Common myeloid progenitor, CD34-positive (primary cell): ENCODE measurements around the gene PDS5A.
A peak's percentile ranks its signal among the peaks of the same experiment; 100 is the strongest.

Experiments
- CTCF ChIA-PET: fragments of 350-600 bp; sonication (Branson Sonifier 250); formaldehyde crosslinking; loops from one replicate; lab custom pipeline; 2021; ENCODE audit warnings: antibody characterized with exemption; lab: Charles Lee
- POLR2A ChIA-PET: fragments of 350-600 bp; sonication (Branson Sonifier 250); formaldehyde crosslinking; loops from one replicate; lab custom pipeline; 2021; ENCODE audit warnings: antibody characterized with exemption; lab: Charles Lee
- DNase-seq, 3 donors: peaks; one replicate each; pipeline versions ENCODE4 v3.0.0 to v3.0.0-alpha.2; 2013
- H3K27ac ChIP-seq, 2 experiments: 1 replicate in 1 of 2; 2 replicates in 1 of 2; pipeline ENCODE4 v1.7.0; 2013; ENCODE audit warnings: inconsistent platforms in 2 of 2, low read length in 2 of 2, mild to moderate bottlenecking in 2 of 2, low read depth in 1 of 2, moderate library complexity in 1 of 2; ENCODE audit not compliant: severe bottlenecking in 2 of 2, insufficient read depth in 1 of 2, poor library complexity in 1 of 2
- H3K27me3 ChIP-seq, 5 experiments: replicated peaks in 2 of 5; 1 replicate in 3 of 5; 2 replicates in 2 of 5; pipeline versions ENCODE4 v1.6.1 to v1.7.0; 2013; ENCODE audit warnings: low read length in 4 of 5, mild to moderate bottlenecking in 2 of 5, moderate library complexity in 2 of 5, inconsistent platforms in 1 of 5; ENCODE audit not compliant: insufficient read depth in 5 of 5, control insufficient read depth in 4 of 5
- H3K36me3 ChIP-seq, 4 experiments: 1 replicate in 2 of 4; 2 replicates in 2 of 4; pipeline versions ENCODE4 v1.6.1 to v1.7.0; 2013; ENCODE audit warnings: low read length in 3 of 4, control low read depth in 1 of 4, mild to moderate bottlenecking in 1 of 4; ENCODE audit not compliant: control insufficient read depth in 4 of 4, insufficient read depth in 4 of 4
- H3K4me1 ChIP-seq, 4 experiments: 1 replicate in 3 of 4; 2 replicates in 1 of 4; pipeline versions ENCODE4 v1.6.1 to v1.7.1; 2013; ENCODE audit warnings: low read length in 3 of 4, mild to moderate bottlenecking in 3 of 4, control low read depth in 1 of 4, inconsistent platforms in 1 of 4, moderate library complexity in 1 of 4; ENCODE audit not compliant: control insufficient read depth in 4 of 4, insufficient read depth in 4 of 4; ENCODE audit errors: control extremely low read depth in 1 of 4
- H3K4me3 ChIP-seq, 7 experiments: 1 replicate in 4 of 7; 2 replicates in 3 of 7; pipeline versions ENCODE4 v1.5.1 to v1.7.0; 2013; ENCODE audit warnings: mild to moderate bottlenecking in 7 of 7, low read length in 6 of 7, moderate library complexity in 6 of 7, inconsistent platforms in 2 of 7, low read depth in 2 of 7, control low read depth in 1 of 7; ENCODE audit not compliant: insufficient read depth in 4 of 7, control insufficient read depth in 1 of 7; ENCODE audit errors: extremely low read depth in 1 of 7
- H3K9me3 ChIP-seq, 5 experiments: 1 replicate in 4 of 5; 2 replicates in 1 of 5; pipeline versions ENCODE4 v1.6.1 to v1.7.1; 2013; ENCODE audit warnings: low read length in 4 of 5, mild to moderate bottlenecking in 2 of 5, inconsistent platforms in 1 of 5, low read depth in 1 of 5, moderate library complexity in 1 of 5; ENCODE audit not compliant: control insufficient read depth in 4 of 5, insufficient read depth in 2 of 5; ENCODE audit errors: control extremely low read depth in 1 of 5
- WGBS: methylation state at CpG from one replicate; pipeline ENCODE4 v1.1.5; 2013; ENCODE audit not compliant: insufficient coverage; 5-methylcytosine and 5-hydroxymethylcytosine counted together

The PDS5A gene

GRCh38 chr4:39865280-39865679, 112.4 kb downstream of the PDS5A start:
- Histone ChIP-seq H3K27ac (no peak overlapping the region), H3K27me3 (no peaks in the 10 kb centered on the region), H3K9me3 (no peaks in the 10 kb centered on the region), H3K4me3 (no peak overlapping the region), H3K36me3 (peaks cover 11 to 66% (median 43%) of the 10 kb centered on the region in 4 experiments), H3K4me1 (no peaks in the 10 kb centered on the region)
- CTCF ChIA-PET, result interaction anchor here (1.2 to 2.2 kb wide), 2 partner anchors 11 to 111 kb away, joined by 3 to 10 read pairs; no protein-coding TSS in a partner anchor
- POLR2A ChIA-PET, result no interaction called here
- WGBS, result 100% methylated on average over 2 of the region's 3 CpGs
- no peak for DNase-seq

DNA sequence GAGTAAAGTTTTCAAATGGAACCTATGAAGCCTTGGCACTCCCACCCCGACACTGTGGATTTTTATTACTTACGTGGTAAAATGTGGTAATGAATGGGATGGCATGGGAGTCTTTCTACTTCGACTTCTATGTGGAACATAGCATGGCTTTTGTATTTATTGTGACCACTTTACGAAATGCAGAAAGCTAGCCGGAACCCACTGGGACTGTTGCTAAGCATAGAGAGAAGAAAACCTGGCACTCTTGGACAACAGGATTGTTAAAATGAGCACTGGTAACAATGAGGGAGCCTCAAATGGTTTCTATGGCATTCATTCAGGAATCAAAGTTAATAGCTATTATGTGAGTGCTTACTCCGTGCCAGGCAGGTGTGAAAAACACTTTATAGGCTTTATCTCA, 113.3 kb downstream of the PDS5A start:
- H3K9me3 ChIP-seq, result no peaks in the 10 kb centered on the region
- POLR2A ChIA-PET, result no interaction called here
- CTCF ChIA-PET, result interaction anchor here (2.2 kb wide), 1 partner anchor 12 kb away, joined by 10 read pairs; no protein-coding TSS in a partner anchor
- 100% methylated on average over 5 of the region's 6 CpGs for WGBS
- H3K27ac ChIP-seq, result no peak overlapping the region
- no peaks in the 10 kb centered on the region for H3K27me3 ChIP-seq
- DNase-seq, result no peak
- no peak overlapping the region for H3K4me3 ChIP-seq
- peaks cover 9 to 69% (median 44%) of the 10 kb centered on the region in 4 experiments for H3K36me3 ChIP-seq
- H3K4me1 ChIP-seq, result no peaks in the 10 kb centered on the region

DNA sequence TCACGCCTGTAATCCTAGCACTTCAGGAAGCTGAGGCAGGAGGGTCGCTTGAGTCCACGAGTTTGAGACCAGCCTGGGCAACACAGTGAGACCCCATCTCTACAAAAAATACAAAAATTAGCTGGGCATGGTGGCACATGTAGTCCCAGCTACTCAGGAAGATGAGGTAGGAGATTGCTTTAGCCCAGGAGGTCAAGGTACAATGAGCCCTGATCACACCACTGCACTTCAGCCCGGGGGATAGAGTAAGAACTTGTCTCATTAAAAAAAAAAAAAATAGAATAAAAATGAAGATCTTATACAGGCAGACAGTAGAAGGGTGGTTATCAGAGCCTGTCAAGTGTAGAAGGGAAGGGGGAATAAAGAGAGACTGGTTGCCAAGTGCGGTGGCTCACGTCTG, 116.9 kb downstream of the PDS5A start:
- Histone ChIP-seq H3K27me3 (no peaks in the 10 kb centered on the region), H3K9me3 (peaks cover 1 to 9% (median 2%) of the 10 kb centered on the region in 5 experiments), H3K36me3 (peaks cover 17 to 82% (median 53%) of the 10 kb centered on the region in 4 experiments), H3K4me1 (no peaks in the 10 kb centered on the region), H3K4me3 (no peak overlapping the region), H3K27ac (no peak overlapping the region)
- CTCF ChIA-PET, result no interaction called here
- POLR2A ChIA-PET, result no interaction called here
- WGBS, result 100% methylated on average over 1 of the region's 6 CpGs
- DNase-seq, result no peak

DNA sequence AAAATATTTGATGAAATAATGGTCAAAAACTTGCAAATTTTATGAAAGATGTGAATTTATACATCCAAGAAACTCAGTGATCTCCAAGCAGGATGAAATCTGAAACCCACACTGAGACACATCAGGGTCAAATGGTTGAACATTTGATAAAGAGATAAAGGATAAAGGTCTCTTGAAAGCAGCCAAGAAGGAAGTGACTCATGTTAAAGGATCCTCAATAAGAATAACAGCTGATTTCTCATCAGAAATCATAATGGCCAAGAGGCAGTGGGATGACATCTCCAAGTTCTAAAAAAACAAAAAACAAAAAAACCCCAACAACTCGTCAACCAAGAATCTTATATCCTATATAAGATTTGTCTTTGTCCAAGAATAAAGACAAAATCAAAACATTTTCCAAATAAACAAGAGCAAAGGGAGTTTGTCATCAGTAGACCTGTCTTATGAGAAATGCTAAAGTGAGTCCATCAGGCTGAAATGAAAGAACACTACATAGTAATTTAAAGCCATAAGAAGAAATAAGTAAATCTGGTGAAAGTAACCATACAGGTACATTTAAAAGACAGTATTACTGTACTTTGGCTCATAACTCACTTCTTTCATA, 121.7 kb downstream of the PDS5A start:
- H3K27me3 ChIP-seq, result no peaks in the 10 kb centered on the region
- no peak overlapping the region for H3K4me3 ChIP-seq
- H3K4me1 ChIP-seq, result no peaks in the 10 kb centered on the region
- H3K9me3 ChIP-seq, result peaks cover 2 to 12% (median 5%) of the 10 kb centered on the region in 5 experiments
- WGBS, result no CpG with 5 or more reads among the region's 1 CpG
- peak; percentile 3 to 47 (median 32) for DNase-seq
- H3K27ac ChIP-seq, result no peak overlapping the region
- ChIA-PET POLR2A (no interaction called here), CTCF (no interaction called here)
- H3K36me3 ChIP-seq, result peaks cover 22 to 80% (median 52%) of the 10 kb centered on the region in 4 experiments

DNA sequence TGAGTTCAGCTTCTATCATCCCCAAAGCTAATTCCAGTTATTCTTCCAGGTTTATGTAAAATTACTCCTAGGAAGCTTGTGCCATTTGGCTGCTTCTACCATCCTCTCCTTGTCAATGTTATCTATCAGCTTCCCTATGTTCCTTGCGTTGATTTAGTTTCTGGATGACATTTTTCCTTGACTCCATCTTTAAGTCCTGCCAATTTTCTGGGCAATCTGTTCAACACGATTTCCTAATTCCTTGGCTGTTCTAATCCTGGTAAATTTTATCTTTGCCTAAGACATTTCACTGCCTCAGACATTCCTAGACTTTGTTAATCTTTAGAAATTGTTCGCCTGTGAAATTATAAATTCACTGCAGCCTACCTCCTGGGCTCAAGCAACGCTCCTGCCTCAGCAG, 125.1 kb downstream of the PDS5A start:
- POLR2A ChIA-PET, result no interaction called here

GRCh38 chr4:39850727-39851126, 127.0 kb downstream of the PDS5A start:
- POLR2A ChIA-PET, result interaction anchor here (0.6 kb wide), 1 partner anchor 404 kb away, joined by 3 read pairs; no protein-coding TSS in a partner anchor
- no peak overlapping the region for H3K4me3 ChIP-seq
- CTCF ChIA-PET, result interaction anchor here (1.1 kb wide), 1 partner anchor 125 kb away, joined by 3 read pairs; no protein-coding TSS in a partner anchor
- no peak overlapping the region for H3K27ac ChIP-seq
- DNase-seq, result no peak
- no peaks in the 10 kb centered on the region for H3K27me3 ChIP-seq
- H3K4me1 ChIP-seq, result no peaks in the 10 kb centered on the region
- H3K36me3 ChIP-seq, result peaks cover 8 to 64% (median 48%) of the 10 kb centered on the region in 4 experiments
- H3K9me3 ChIP-seq, result peaks cover 0 to 4% (median 2%) of the 10 kb centered on the region in 5 experiments

More for the DNA sequence above, 125.1 kb downstream of the PDS5A start:
- DNase-seq, result no peak
- no peak overlapping the region for H3K27ac ChIP-seq
- 67% methylated on average over 3 of the region's 4 CpGs for WGBS
- H3K4me3 ChIP-seq, result no peak overlapping the region
- CTCF ChIA-PET, result interaction anchor here (1.0 to 1.5 kb wide), 2 partner anchors 17 to 19 kb away, joined by 4 read pairs; no protein-coding TSS in a partner anchor
- H3K36me3 ChIP-seq, result peaks cover 13 to 65% (median 45%) of the 10 kb centered on the region in 4 experiments
- H3K27me3 ChIP-seq, result no peaks in the 10 kb centered on the region
- no peaks in the 10 kb centered on the region for H3K4me1 ChIP-seq
- peaks cover 2 to 12% (median 5%) of the 10 kb centered on the region in 5 experiments for H3K9me3 ChIP-seq

- Histone ChIP-seq H3K4me3 (no peak overlapping the region), H3K27me3 (no peaks in the 10 kb centered on the region), H3K9me3 (no peaks in the 10 kb centered on the region), H3K36me3 (peaks cover 7 to 66% (median 49%) of the 10 kb centered on the region in 4 experiments), H3K4me1 (no peaks in the 10 kb centered on the region), H3K27ac (no peak overlapping the region)
- CTCF ChIA-PET, result no interaction called here
- no CpG with 5 or more reads among the region's 1 CpG for WGBS
- POLR2A ChIA-PET, result no interaction called here
- DNase-seq, result no peak
These were observed 131.0 kb downstream of the PDS5A start for GRCh38 chr4:39846705-39847104.
